ENCODE measurements around the gene GANC.

Gene GANC

GRCh38 chr15:42385206-42385979 is 112.4 kb downstream of the GANC start:
- peak; percentile 48 for DNase-seq

GRCh38 chr15:42385980-42386700 is 113.1 kb downstream of the GANC start:
- no peak for DNase-seq

GRCh38 chr15:42387603-42388002 is 114.6 kb downstream of the GANC start:
- DNase-seq: no peak

GRCh38 chr15:42392309-42393024 is 119.5 kb downstream of the GANC start:
- DNase-seq: no peak

- no peak for DNase-seq
Observed at GRCh38 chr15:42394106-42394505, 121.1 kb downstream of the GANC start.

- no peak for DNase-seq
Observed at GRCh38 chr15:42395838-42396237, 122.8 kb downstream of the GANC start.

- DNase-seq: no peak
Observed at GRCh38 chr15:42401544-42402454, 128.8 kb downstream of the GANC start.

GRCh38 chr15:42402455-42403205 is 129.6 kb downstream of the GANC start:
- no peak for DNase-seq

- DNase-seq: no peak
Observed at GRCh38 chr15:42403389-42403788, 130.4 kb downstream of the GANC start.

- no peak for DNase-seq
Observed at GRCh38 chr15:42404461-42405235, 131.6 kb downstream of the GANC start.

- DNase-seq: no peak
Observed at GRCh38 chr15:42405863-42406482, 133.0 kb downstream of the GANC start.
